GM18499 (cell line): ENCODE results near the gene ST8SIA6.
"Not testable (repeated sequence)": the region's sequence is repeated elsewhere in the genome, so short reads cannot be mapped to it uniquely, and the experiment has no call there.

ENCODE experiments used
- ATAC-seq: cut with Tn5 transposase; IDR thresholded peaks from one replicate; pipeline ENCODE4 v1.9.1; 2021; ENCODE audit warnings: moderate number of reproducible peaks; ENCODE audit not compliant: insufficient read depth, unreplicated experiment

The ST8SIA6 gene

GRCh38 chr10:17454161-17455014, at the start of gene ST8SIA6:
TSS of gene ST8SIA6 (minus strand) at chr10:17454595. CDS start at chr10:17454255, 340 bp downstream.
- ATAC-seq = no peak

- ATAC-seq = no peak
Observed at GRCh38 chr10:17503795-17504194, 49.4 kb upstream of the ST8SIA6 start.

GRCh38 chr10:17502814-17503213, 48.4 kb upstream of the ST8SIA6 start:
- ATAC-seq = no peak

GRCh38 chr10:17499014-17499413, 44.6 kb upstream of the ST8SIA6 start:
- not testable (repeated sequence) for ATAC-seq

- ATAC-seq = no peak
Observed at GRCh38 chr10:17497446-17498030, 43.1 kb upstream of the ST8SIA6 start.

GRCh38 chr10:17494626-17495260, 40.3 kb upstream of the ST8SIA6 start:
- no peak for ATAC-seq

GRCh38 chr10:17488848-17489247, 34.5 kb upstream of the ST8SIA6 start:
- no peak for ATAC-seq

- no peak for ATAC-seq
Observed at GRCh38 chr10:17483079-17483478, 28.7 kb upstream of the ST8SIA6 start.

GRCh38 chr10:17479822-17480221, 25.4 kb upstream of the ST8SIA6 start:
- no peak for ATAC-seq

GRCh38 chr10:17479015-17479615, 24.7 kb upstream of the ST8SIA6 start:
- ATAC-seq = no peak

- ATAC-seq = peak; percentile 74
Observed at GRCh38 chr10:17476073-17476472, 21.7 kb upstream of the ST8SIA6 start.

GRCh38 chr10:17475661-17476060, 21.3 kb upstream of the ST8SIA6 start:
- ATAC-seq = no peak

- no peak for ATAC-seq
Observed at GRCh38 chr10:17474595-17475323, 20.4 kb upstream of the ST8SIA6 start.

GRCh38 chr10:17473228-17473950, 19.0 kb upstream of the ST8SIA6 start:
- no peak for ATAC-seq

- no peak for ATAC-seq
Observed at GRCh38 chr10:17472481-17473227, 18.3 kb upstream of the ST8SIA6 start.

GRCh38 chr10:17470246-17470645, 15.9 kb upstream of the ST8SIA6 start:
- no peak for ATAC-seq

GRCh38 chr10:17465328-17466125, 11.1 kb upstream of the ST8SIA6 start:
- ATAC-seq = no peak

- no peak for ATAC-seq
Observed at GRCh38 chr10:17464545-17464944, 10.2 kb upstream of the ST8SIA6 start.
